GM19455 (cell line): ENCODE measurements around the gene DNAH1.
"Not testable (repeated sequence)": the region's sequence is repeated elsewhere in the genome, so short reads cannot be mapped to it uniquely, and the experiment has no call there.

Experiments
- ATAC-seq: cut with Tn5 transposase; IDR thresholded peaks from one replicate; pipeline ENCODE4 v1.9.1; 2021; ENCODE audit not compliant: unreplicated experiment

The DNAH1 gene

GRCh38 chr3:52331906-52332305 is 15.8 kb downstream of the DNAH1 start:
- no peak for ATAC-seq

- ATAC-seq = no peak
Measured at GRCh38 chr3:52333869-52334557, 17.9 kb downstream of the DNAH1 start.

GRCh38 chr3:52338131-52338530 is 22.0 kb downstream of the DNAH1 start:
- ATAC-seq = not testable (repeated sequence)

- ATAC-seq = no peak
Measured at GRCh38 chr3:52339612-52340011, 23.5 kb downstream of the DNAH1 start.

DNA sequence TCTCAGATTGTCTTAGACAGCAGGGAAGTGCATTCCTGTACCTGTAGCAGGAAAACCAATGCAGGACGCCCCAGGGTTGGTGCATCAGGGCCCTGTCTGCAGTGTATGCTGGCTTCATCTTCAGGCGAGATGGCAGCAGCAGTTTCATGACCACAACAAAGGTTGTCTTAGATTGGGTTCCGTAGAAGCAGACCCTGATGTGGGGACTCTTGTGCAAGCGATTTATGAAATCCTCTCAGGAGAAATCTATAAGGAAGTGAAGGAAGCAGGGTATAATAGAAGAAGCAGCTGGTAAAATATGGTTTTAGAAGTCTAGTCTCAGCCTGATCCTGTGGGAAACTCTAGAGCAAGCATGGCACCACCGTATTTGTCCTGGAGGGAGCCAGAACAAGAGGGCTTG is 25.0 kb downstream of the DNAH1 start:
- no peak for ATAC-seq

GRCh38 chr3:52343946-52344600 is 28.0 kb downstream of the DNAH1 start:
- no peak for ATAC-seq

DNA sequence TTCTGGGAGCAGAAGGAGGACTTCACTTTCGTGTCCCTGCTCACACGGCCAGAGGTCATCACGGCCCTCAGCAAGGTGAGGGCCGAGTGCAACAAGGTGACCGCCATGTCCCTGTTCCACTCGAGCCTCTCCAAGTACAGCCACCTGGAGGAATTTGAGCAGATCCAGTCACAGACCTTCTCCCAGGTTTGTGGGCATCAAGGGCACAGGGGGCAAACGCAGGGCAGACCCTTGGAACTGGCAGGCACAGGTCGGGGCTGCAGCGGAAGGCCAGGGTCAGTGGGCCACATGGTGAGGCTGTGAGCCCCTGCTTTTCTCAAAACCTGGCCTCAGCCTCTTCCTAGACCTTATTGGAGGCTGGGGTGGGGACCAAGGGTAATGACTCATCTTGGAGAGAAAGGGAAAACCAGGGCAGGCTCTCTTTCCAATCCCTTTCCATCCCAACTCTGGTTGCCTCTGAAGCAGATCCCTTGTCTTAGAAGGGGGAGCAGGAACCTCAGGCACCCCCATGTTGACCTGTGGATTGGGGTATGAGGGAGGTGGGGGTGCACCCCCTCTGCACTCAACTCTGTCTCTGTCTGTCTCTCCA is 29.5 kb downstream of the DNAH1 start:
- ATAC-seq = no peak

- no peak for ATAC-seq
Measured at GRCh38 chr3:52346623-52347530, 30.8 kb downstream of the DNAH1 start.

DNA sequence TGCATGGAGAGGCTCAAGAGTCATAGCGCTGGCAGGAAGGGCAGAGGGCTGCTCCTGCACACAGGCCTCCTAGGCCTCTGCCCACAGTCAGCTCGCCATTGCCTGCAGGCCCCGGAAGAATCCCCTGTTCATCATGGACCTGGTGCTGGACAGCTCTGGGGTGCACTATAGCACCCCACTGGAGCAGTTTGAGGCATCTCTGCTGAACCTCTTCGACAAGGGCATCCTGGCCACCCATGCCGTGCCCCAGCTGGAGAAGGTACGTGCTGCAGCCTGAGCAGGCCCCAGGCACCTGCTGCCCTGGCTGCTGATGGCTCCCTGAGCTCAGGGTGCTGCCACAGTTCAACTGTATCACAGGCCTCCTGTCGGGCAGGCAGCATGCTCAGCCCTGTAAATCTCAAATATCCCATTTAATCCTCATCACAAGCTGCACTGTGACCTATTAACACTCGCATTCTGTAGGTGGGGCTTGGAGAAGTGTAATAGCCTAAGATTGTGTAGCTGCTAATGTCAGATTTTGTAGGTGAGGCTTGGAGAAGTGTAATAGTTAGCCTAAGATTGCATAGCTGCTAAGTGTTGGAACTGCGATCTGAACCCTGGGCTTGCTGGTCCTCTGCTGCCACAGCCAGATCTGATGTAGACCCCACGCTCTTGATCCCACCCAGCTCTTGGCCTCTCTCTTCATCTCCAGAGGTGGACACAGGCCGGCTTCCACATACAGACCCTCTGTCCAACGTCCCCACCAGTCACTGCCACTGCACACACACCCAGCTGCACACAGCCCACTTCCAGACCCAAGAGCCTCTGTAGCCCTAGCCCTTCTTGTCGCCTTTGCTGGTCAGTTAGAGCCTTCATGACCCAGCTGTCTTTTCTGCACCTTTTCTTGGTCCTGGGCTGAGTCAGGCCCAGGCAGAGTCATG is 31.9 kb downstream of the DNAH1 start:
- ATAC-seq = no peak

DNA sequence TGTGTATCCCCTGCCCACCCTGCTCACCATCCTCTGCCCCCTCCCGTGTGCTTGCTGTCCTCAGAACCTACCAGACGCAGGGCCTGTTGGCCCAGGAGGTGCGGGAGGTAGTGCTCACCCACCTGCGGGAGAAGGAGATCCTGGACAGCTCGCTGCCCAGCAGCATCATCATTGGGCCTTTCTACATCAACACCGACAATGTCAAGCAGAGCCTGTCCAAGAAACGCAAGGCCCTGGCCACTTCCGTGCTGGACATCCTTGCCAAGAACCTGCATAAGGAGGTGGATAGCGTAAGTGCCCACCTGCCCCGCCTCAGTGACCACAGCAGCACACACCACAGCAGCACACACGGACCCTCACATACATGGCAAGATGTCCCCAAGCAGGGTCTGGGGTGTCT is 33.0 kb downstream of the DNAH1 start:
- ATAC-seq = no peak

- no peak for ATAC-seq
Measured at GRCh38 chr3:52349611-52350395, 33.7 kb downstream of the DNAH1 start.

DNA sequence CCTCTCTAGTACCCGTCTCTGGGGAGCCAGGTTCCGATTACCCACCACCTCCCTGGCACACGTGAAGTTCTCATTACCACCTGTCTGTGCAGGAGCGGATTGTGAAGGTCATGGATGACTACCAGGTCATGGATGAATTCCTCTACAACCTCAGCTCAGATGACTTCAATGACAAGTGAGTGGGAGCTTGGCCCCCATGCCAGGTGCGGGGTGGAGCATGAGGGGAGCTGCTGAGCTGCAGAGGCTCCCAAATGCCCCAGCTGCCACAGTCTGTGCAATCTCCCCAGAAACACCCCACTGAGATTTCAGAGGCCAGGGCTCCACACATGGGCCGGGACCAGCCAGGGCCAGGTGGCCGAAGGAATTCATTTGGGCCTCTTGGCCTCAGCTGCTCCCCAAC is 34.3 kb downstream of the DNAH1 start:
- ATAC-seq = no peak

DNA sequence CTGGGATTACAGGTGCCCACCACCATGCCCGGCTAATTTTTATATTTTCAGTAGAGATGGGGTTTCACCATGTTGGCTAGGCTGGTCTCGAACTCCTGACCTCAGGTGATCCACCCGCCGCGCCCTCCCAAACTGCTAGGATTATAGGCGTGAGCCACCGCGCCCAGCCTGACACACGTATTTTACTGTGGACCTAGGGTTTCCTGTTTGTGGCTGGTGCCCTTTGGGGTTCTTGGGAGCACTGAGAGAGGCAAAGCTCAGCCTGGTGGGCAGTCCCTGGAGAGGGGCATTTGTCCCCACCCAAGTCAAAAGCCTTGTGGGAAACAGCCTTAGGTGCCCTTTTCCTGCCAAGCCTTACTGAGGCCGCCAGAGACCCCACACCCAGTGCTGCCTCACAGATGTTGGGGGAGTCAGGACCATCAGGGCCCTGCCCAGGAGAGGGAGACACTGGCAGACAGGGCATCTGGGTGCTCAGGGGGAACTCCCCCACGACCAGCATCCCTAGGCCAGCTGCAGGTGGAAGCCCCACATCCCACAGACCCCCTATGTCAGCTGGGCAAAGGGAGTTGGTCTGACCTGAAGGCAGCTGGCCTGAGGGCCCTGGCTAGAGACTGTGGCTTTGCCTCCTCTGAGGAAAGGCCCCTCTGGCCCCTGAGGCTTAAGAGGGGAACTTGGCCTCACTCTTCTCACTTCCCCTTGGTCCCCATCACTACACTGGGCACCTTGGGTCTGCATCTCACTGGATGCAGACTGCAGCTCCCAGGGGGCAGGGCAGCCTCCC is 35.1 kb downstream of the DNAH1 start:
- ATAC-seq = no peak

DNA sequence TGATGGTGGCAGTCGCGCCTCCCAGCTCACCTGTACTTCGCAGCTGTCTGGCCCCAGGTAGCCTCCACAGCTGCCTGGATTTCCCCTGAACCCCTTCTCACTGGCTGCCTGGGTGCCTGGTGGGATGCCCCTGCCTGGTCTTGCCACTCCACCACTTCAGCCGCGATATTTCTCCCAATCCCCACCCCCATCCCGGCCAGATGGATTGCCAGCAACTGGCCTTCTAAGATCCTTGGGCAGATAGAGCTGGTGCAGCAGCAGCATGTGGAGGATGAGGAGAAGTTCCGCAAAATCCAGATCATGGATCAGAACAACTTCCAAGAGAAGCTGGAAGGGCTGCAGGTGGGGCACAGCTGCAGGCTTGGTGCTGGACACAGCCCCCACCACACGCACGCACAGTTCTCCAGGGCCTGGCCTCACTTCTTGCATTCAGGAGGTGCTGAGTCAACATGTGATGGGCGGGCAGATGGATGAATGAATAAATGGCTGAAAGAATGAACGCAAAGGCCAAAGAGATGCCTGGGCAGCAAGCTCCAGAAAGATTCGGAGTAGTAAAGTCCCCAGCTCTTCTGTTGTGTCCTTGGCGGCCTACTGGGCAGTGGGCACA is 35.7 kb downstream of the DNAH1 start:
- no peak for ATAC-seq

DNA sequence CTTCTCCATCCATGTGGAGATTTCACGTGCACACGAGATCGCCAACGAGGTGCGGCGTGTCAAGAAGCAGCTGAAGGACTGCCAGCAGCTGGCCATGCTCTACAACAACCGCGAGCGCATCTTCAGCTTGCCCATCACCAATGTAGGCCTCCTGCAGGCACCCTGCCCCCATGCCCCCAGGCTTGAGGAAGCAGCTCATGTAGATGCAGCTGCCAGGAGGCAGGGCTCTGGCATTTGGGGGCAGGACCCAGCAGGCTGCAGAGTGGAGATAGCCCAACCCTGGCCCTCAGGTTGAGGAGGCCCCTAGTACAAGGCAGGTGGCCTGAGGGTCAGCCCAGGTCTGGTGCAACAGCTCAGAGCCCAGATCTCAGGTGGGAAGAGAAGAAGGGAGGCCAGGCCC is 36.4 kb downstream of the DNAH1 start:
- ATAC-seq = no peak

- no peak for ATAC-seq
Measured at GRCh38 chr3:52353291-52353855, 37.3 kb downstream of the DNAH1 start.

DNA sequence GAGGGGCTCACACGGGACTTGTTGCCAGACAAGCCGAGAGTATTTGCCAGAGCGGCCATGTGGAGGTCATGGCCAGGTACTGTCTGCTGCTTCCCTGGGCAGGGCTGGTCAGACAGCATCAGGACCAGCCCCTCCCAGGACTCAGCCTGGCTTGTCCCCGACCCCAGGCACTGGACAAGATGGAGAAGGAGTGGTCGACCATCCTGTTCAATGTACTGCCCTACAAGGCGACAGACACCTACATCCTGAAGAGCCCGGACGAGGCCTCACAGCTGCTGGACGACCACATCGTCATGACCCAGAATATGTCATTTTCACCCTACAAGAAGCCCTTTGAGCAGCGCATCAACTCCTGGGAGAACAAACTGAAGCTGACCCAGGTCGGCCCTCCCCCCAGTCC is 38.6 kb downstream of the DNAH1 start:
- ATAC-seq = no peak

GRCh38 chr3:52355526-52355925 is 39.4 kb downstream of the DNAH1 start:
- no peak for ATAC-seq
